GM19324 (cell line): Measurements from ENCODE around the gene SCGB3A2.

Source experiments
- ATAC-seq: cut with Tn5 transposase; IDR thresholded peaks from one replicate; pipeline ENCODE4 v1.9.1; 2021; ENCODE audit warnings: mild to moderate bottlenecking, moderate library complexity; ENCODE audit not compliant: unreplicated experiment, low FRiP score

The SCGB3A2 gene

GRCh38 chr5:147901599-147902039 lies 23.1 kb downstream of the SCGB3A2 start:
- no peak for ATAC-seq

- no peak for ATAC-seq
Observed at GRCh38 chr5:147902609-147903115, 24.2 kb downstream of the SCGB3A2 start.

GRCh38 chr5:147904110-147904509 lies 25.6 kb downstream of the SCGB3A2 start:
- no peak for ATAC-seq

- no peak for ATAC-seq
Observed at GRCh38 chr5:147906326-147907095, 28.0 kb downstream of the SCGB3A2 start, which contains the start of gene C5orf46. Gene C5orf46, minus strand, starts transcription at chr5:147906538. Its CDS starts 37 bp downstream, at chr5:147906501.

GRCh38 chr5:147911427-147911826 lies 32.9 kb downstream of the SCGB3A2 start:
- ATAC-seq, result no peak

GRCh38 chr5:147912011-147912410 lies 33.5 kb downstream of the SCGB3A2 start:
- no peak for ATAC-seq

GRCh38 chr5:147913786-147914185 lies 35.3 kb downstream of the SCGB3A2 start:
- no peak for ATAC-seq

GRCh38 chr5:147918101-147918685 lies 39.7 kb downstream of the SCGB3A2 start:
- ATAC-seq, result no peak

- no peak for ATAC-seq
Observed at GRCh38 chr5:147918899-147919298, 40.4 kb downstream of the SCGB3A2 start.

- ATAC-seq, result no peak
Observed at GRCh38 chr5:147920420-147921030, 42.0 kb downstream of the SCGB3A2 start.

- ATAC-seq, result no peak
Observed at GRCh38 chr5:147921136-147921535, 42.6 kb downstream of the SCGB3A2 start.

GRCh38 chr5:147925020-147925419 lies 46.5 kb downstream of the SCGB3A2 start:
- ATAC-seq, result no peak

- ATAC-seq, result no peak
Observed at GRCh38 chr5:147927901-147928300, 49.4 kb downstream of the SCGB3A2 start.

GRCh38 chr5:147930769-147931168 lies 52.3 kb downstream of the SCGB3A2 start:
- ATAC-seq, result peak; percentile 54
